NCI-H524 (cell line): Measurements from ENCODE around the gene TICRR.

Source experiments
- DNase-seq, 2 experiments: peaks; one replicate each; lab custom pipeline; 2025; lab: John Stamatoyannopoulos, UW

The TICRR gene

DNA sequence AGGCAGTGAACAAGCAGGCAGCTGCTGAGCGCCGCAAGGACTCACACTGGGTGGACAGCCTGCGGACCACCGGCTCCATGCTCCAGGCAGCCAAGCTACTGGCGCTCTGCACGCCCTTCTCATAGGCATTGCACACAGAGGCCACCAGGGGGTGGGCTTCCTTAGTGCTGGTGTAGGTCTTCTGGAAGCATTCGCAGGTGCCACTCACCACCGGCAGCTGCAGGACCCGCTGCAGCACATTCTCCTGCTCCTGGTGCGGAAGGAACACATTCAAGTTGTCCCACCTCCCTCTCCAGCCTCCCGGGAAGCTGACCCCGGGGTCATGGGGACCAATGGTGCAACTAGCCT is 97.9 kb downstream of the TICRR start:
- peak; percentile 21 to 28 for DNase-seq

DNA sequence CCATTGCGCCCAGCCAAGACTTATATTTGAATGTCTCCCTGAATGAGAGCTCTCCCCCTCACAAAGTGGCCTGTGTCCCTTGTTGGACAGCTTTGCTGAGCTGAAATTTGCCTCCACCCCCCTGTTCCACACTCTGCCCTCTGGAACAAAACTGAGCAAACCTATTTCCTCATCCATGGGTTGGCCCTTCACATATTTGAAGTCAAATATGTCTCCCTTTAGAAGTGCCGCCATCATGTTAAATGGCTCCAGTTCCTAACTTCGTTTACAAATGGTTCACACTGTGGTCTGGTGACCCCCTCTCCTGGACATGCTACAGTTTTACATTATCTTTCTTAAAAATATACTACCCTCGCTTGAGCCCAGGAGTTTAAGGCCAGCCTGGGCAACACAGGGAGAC is 99.3 kb downstream of the TICRR start:
- no peak for DNase-seq

DNA sequence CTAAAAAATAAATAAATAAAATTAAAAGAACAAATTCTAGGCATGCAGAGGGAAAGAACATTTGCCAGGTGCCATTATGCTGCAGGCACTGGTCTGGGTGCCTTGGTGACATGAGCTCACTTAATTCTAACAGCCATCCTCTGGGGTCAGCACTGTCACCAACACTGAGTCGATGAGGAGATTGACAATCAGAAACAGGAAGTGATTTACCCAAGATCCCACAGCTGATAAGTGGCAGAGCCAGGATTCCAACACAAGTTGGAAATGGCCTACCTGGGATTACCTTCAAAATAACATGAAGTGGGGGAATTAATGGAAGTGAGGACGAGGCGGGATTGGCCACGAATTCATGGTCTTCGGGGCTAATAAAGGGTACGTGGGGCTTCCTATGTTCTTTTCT is 100.3 kb downstream of the TICRR start:
- DNase-seq: no peak

DNA sequence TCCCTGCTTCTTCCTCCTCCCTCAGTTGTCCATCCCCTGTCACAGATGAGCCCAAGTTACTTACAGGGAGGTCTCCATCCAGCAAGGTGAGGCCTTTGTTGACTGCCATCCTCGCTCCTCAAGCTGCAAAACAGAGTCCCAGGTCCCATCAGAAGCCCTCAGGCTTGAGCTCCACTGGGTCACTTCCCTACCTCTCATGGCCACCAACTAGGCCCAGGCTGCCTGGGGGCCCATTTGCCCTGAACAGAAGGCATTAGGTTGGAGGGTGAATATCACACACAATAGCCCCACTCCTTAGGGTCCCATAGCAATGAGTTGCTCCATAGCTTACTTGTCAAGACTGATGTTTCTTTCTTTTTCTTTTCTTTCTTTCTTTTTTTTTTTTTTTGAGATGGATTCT is 102.1 kb downstream of the TICRR start:
- no peak for DNase-seq
